Spleen (tissue), 7 donors: ENCODE measurements around the gene JTB.

Experiments used
- CTCF ChIP-seq, 11 experiments: fragments of 200-600 bp in 7 of 11; fragments of 450-650 bp in 4 of 11; sonication (generic) in 4 of 11; IDR thresholded peaks in 8 of 11; conservative IDR thresholded peaks in 3 of 11; 1 replicate in 7 of 11; 2 replicates in 4 of 11; pipeline versions ENCODE4 v1.4.0 to v1.8.0; 2016 to 2021; ENCODE audit warnings: antibody characterized with exemption in 11 of 11, inconsistent platforms in 4 of 11, mild to moderate bottlenecking in 1 of 11
- POLR2A ChIP-seq, 3 donors: fragments of 450-650 bp; IDR thresholded peaks; one replicate each; pipeline ENCODE4 v1.5.1; 2017; ENCODE audit warnings: antibody characterized with exemption in 3 of 3, mild to moderate bottlenecking in 1 of 3
- POLR2AphosphoS5 ChIP-seq, 3 donors: sonication (generic); formaldehyde crosslinking; IDR thresholded peaks; one replicate each; pipeline ENCODE4 v1.5.1; 2017; ENCODE audit warnings: antibody characterized with exemption in 3 of 3
- donor health status: DM: no; HTN: no; CAD: no; lungs with moderate emphysema.
- donor health status: DM: no; HTN: no; CAD: no.
- donor health status: DM: no; HTN: no; CAD: no.

- peak in 2 of 3 donors; percentile 52 to 89 for TF ChIP-seq POLR2A (IDR thresholded peaks at IDR 0.05)
- TF ChIP-seq CTCF (IDR thresholded peaks at IDR 0.05 in 8 of 11, conservative IDR thresholded peaks at IDR 0.05 in 3 of 11), result peak in 3 of 11 experiments; percentile 21 to 43 (median 28)
- TF ChIP-seq POLR2AphosphoS5 (IDR thresholded peaks at IDR 0.05), result peak; percentile 98
Observed at GRCh38 chr1:153977250-153978240, at the start of gene JTB.
